ENCODE results near the gene ARSB. TPM values are rescaled to one million over a fixed set of nuclear protein-coding genes. Genes with fewer than 3 reads are reported as not detected.

The ARSB gene
- total RNA-seq, 2 experiments from 2014 or later: 9.2 TPM

DNA sequence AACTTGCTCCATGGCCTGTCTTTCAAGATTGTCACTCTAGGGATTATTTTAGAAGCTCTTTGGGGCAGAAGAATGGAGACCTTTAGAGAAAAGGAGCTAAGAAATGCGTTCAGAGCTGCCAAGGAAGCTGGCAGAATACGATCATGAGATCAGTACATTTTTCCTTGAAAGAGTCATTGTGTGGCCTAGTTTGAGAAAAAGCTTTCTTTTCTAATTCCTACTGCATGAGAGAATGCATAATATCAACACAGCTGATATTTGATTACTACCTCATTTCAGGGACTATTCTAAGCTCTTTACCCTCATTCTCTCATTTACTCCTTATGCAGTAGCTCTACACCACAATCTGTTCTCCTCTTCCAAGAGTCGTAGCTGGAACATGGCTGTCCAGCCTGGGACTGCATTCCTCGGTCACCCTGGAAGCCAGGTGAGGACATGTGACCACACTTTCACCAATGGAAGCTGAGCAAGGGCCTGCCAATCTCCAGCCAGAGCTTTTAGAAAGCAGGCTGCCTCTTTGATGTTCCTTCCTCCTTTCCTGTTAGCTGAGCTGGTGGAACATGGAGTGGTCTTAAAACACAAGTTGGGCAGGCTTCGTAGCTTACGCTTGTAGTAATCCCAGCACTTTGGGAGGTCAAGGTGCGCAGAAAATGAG is 237.3 kb downstream of the ARSB start:
- ChIA-PET POLR2A (interaction anchor here (0.7 to 2.1 kb wide), 8 partner anchors 8 to 83 kb away, joined by 3 to 7 read pairs (median 3); no protein-coding TSS in a partner anchor), CTCF (ENCODE audit: unreplicated experiment) (interaction anchor here (0.5 to 1.5 kb wide), 4 partner anchors 12 to 151 kb away, joined by 3 to 4 read pairs (median 3); no protein-coding TSS in a partner anchor)
- no peak for TF ChIP-seq EZH2phosphoT487 (IDR thresholded peaks at IDR 0.05; ENCODE audit: borderline replicate concordance, low read depth, low read length)
- TF ChIP-seq, protein P1, sequence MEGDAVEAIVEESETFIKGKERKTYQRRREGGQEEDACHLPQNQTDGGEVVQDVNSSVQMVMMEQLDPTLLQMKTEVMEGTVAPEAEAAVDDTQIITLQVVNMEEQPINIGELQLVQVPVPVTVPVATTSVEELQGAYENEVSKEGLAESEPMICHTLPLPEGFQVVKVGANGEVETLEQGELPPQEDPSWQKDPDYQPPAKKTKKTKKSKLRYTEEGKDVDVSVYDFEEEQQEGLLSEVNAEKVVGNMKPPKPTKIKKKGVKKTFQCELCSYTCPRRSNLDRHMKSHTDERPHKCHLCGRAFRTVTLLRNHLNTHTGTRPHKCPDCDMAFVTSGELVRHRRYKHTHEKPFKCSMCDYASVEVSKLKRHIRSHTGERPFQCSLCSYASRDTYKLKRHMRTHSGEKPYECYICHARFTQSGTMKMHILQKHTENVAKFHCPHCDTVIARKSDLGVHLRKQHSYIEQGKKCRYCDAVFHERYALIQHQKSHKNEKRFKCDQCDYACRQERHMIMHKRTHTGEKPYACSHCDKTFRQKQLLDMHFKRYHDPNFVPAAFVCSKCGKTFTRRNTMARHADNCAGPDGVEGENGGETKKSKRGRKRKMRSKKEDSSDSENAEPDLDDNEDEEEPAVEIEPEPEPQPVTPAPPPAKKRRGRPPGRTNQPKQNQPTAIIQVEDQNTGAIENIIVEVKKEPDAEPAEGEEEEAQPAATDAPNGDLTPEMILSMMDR (conservative IDR thresholded peaks at IDR 0.05; ENCODE audit: low read length): no peak

GRCh38 chr5:78747055-78747454 is 238.1 kb downstream of the ARSB start:
- intact Hi-C loops (cut with micrococcal nuclease; ENCODE audit: unreplicated experiment): no loop called here
- no peak for DNase-seq (ENCODE audit: low spot score)
- H2AFZ ChIP-seq (ENCODE audit: low read length): no peak overlapping the region
- no peaks in the 10 kb centered on the region for H3K36me3 ChIP-seq (ENCODE audit: insufficient read depth, low read length)
- ChIA-PET POLR2A (interaction anchor here (0.6 to 2.7 kb wide), 6 partner anchors 9 to 85 kb away, joined by 3 to 10 read pairs (median 6); no protein-coding TSS in a partner anchor), CTCF (ENCODE audit: unreplicated experiment) (interaction anchor here (1.0 to 1.5 kb wide), 2 partner anchors 11 to 152 kb away, joined by 3 read pairs; no protein-coding TSS in a partner anchor)
- H3K4me2 ChIP-seq (ENCODE audit: low read length): no peak overlapping the region
- no peaks in the 10 kb centered on the region for H4K20me1 ChIP-seq (ENCODE audit: insufficient read depth, low read length)
- H3K27ac ChIP-seq (ENCODE audit: low read depth, low read length, poor library complexity, severe bottlenecking): no peak overlapping the region
- H3K4me3 ChIP-seq (ENCODE audit: low read depth, low read length, poor library complexity, severe bottlenecking): no peak overlapping the region
- H3K9me3 ChIP-seq (ENCODE audit: low read length): no peaks in the 10 kb centered on the region
- H3K9me2 ChIP-seq (ENCODE audit: insufficient read depth, low read length): no peaks in the 10 kb centered on the region
- BruUV-seq (replicated peaks): no TSS peak
- TF ChIP-seq, protein P1 (conservative IDR thresholded peaks at IDR 0.05; ENCODE audit: low read length): no peak
- TF ChIP-seq EZH2phosphoT487 (IDR thresholded peaks at IDR 0.05; ENCODE audit: borderline replicate concordance, low read depth, low read length): no peak
- no peaks in the 10 kb centered on the region for H3K79me2 ChIP-seq (ENCODE audit: insufficient read depth, low read depth, low read length)
- no peaks in the 10 kb centered on the region for H3K4me1 ChIP-seq (ENCODE audit: insufficient read depth, low read length, poor library complexity, severe bottlenecking)

More for the DNA sequence above, 237.3 kb downstream of the ARSB start:
- Histone ChIP-seq H3K9me3 (ENCODE audit: low read length) (no peaks in the 10 kb centered on the region), H3K79me2 (ENCODE audit: insufficient read depth, low read depth, low read length) (no peaks in the 10 kb centered on the region), H3K4me1 (ENCODE audit: insufficient read depth, low read length, poor library complexity, severe bottlenecking) (no peaks in the 10 kb centered on the region), H3K4me3 (ENCODE audit: low read depth, low read length, poor library complexity, severe bottlenecking) (no peak overlapping the region), H2AFZ (ENCODE audit: low read length) (no peak overlapping the region), H4K20me1 (ENCODE audit: insufficient read depth, low read length) (no peaks in the 10 kb centered on the region), H3K9me2 (ENCODE audit: insufficient read depth, low read length) (no peaks in the 10 kb centered on the region), H3K36me3 (ENCODE audit: insufficient read depth, low read length) (no peaks in the 10 kb centered on the region), H3K4me2 (ENCODE audit: low read length) (no peak overlapping the region), H3K27ac (ENCODE audit: low read depth, low read length, poor library complexity, severe bottlenecking) (no peak overlapping the region)
- intact Hi-C loops (cut with micrococcal nuclease; ENCODE audit: unreplicated experiment): no loop called here
- no TSS peak for BruUV-seq (replicated peaks)
- no peak for DNase-seq (ENCODE audit: low spot score)

Measured in OCI-LY7 (cell line).